Choroid plexus epithelial cell (primary cell): Measurements from ENCODE around the gene SLC1A2.

Source experiments
- DNase-seq: peaks from one replicate; pipeline ENCODE4 v3.0.0-alpha.2; 2010; ENCODE audit warnings: low read depth
- H3K4me3 ChIP-seq: 2 replicates; pipeline ENCODE4 v1.5.1; 2011; ENCODE audit warnings: low read depth, mild to moderate bottlenecking, control low read depth, low read length, moderate library complexity
- TF ChIP-seq, protein P1 (sequence below): conservative IDR thresholded peaks from 2 replicates; pipeline ENCODE4 v1.5.1; 2011; ENCODE audit warnings: low read depth, mild to moderate bottlenecking, control low read depth, inconsistent platforms, low read length, moderate library complexity

Gene SLC1A2

DNA sequence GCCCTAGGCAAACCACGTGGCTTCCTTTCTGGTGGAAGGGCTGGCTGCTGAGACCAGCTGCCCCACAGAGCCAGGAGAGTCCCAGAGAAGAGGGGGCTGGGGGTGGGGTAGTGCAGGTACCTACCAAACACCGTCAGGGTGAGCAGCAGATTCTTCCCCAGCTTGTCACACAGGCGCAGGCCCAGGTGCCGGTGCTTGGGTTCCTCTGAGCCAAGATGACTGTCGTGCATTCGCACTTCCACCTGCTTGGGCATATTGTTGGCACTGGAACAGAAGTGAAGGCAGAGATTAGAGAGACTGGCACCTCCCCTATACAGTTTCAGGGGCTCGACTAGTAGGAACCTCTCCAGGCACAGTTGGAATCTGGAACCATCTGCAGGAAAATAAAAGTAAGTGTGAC, 102.1 kb downstream of the SLC1A2 start:
- H3K4me3 ChIP-seq = no peak overlapping the region
- TF ChIP-seq, protein P1, sequence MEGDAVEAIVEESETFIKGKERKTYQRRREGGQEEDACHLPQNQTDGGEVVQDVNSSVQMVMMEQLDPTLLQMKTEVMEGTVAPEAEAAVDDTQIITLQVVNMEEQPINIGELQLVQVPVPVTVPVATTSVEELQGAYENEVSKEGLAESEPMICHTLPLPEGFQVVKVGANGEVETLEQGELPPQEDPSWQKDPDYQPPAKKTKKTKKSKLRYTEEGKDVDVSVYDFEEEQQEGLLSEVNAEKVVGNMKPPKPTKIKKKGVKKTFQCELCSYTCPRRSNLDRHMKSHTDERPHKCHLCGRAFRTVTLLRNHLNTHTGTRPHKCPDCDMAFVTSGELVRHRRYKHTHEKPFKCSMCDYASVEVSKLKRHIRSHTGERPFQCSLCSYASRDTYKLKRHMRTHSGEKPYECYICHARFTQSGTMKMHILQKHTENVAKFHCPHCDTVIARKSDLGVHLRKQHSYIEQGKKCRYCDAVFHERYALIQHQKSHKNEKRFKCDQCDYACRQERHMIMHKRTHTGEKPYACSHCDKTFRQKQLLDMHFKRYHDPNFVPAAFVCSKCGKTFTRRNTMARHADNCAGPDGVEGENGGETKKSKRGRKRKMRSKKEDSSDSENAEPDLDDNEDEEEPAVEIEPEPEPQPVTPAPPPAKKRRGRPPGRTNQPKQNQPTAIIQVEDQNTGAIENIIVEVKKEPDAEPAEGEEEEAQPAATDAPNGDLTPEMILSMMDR = no peak

DNA sequence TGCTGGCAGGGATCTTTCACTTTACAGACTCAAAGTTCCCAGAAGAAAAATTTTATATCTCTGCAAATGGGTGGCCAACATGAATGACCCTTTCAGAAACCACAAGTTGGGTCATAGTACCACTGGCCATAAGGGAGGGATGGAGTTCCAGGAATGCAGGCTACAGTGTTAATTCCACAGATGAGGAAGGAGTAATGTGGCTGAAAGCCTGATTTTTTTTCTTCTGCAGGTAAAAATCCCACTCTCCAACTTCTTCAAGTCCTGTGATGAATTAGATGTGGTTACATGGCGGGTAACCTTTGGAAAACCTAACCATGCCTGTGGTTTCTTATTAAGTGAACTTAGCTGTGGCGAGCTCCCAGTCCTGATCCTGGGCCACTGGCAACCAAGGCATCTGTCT, 103.2 kb downstream of the SLC1A2 start:
- H3K4me3 ChIP-seq = no peak overlapping the region
- TF ChIP-seq, protein P1 = no peak
- DNase-seq = peak; percentile 45

More for the DNA sequence above, 102.1 kb downstream of the SLC1A2 start:
- DNase-seq = no peak

DNA sequence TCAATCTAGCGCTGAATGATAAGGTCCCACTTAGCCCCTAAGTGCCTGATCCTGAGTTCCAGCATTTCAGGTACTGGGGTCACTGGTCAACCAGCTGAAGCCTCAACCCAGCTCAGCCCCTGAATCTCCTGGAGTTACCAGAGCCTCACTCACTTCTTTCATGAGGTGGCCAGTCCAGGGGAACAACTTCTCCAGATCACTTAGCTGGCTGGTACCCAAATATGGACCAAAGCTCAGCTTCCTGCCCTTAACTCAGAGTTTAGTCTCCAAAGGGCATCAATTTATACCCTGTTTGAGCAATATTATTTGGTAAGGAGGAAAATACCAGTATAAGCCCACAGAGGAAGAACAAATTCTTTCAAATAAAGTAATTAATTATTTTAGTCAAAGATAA, 105.6 kb downstream of the SLC1A2 start:
- no peak for DNase-seq
- TF ChIP-seq, protein P1 = no peak
- H3K4me3 ChIP-seq = no peak overlapping the region

DNA sequence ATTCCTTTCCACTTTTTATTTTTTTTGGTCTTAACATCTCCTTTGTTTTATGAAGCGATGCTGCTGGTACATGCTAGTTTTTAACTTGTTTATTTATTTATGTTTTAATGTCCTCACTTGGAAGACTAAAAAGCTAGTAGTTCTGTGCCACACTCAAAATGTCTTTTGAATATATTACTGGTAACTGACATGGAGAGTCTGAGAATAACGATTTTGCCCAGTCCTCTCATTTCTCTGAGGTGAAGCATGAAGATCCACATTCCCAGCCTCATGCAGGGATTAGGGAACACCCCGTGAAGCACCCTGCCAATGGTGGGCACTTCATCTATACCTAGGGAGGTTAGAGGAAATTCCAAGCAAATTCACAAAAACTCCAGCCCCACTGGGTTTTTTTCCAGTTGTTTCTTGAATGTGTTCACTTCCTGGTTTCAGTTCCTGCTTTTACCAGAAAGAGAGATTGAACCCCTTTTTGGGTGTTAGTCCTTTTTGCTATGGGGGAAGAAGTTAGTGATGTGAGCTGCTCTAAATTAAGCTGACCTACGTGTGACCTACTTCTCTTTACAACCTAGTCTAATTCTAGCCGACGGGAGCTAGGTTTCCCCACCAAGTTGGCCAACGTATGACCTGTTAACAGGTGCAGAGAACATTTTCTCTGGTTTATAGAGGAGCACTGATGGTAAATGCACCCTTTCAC, 106.1 kb downstream of the SLC1A2 start:
- H3K4me3 ChIP-seq = no peak overlapping the region
- TF ChIP-seq, protein P1 = no peak
- no peak for DNase-seq

DNA sequence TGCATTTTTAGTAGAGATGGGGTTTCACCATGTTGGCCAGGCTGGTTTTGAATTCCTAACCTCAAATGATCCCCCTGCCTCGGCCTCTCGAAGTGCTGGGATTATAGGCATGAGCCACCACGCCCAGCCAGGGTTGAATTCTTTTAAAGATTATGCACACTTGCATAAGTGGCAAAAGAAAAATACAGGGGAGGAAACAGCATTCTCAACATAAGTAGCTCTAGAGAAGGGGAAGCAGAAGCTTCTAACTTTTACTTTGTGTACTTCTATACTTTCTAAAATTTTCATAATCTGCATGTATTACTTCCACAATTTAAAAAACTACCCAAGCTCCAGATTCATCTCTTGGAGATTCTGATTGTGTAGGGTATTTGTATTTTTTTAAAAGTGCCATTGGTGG, 108.0 kb downstream of the SLC1A2 start:
- no peak overlapping the region for H3K4me3 ChIP-seq
- TF ChIP-seq, protein P1 = no peak
- no peak for DNase-seq

DNA sequence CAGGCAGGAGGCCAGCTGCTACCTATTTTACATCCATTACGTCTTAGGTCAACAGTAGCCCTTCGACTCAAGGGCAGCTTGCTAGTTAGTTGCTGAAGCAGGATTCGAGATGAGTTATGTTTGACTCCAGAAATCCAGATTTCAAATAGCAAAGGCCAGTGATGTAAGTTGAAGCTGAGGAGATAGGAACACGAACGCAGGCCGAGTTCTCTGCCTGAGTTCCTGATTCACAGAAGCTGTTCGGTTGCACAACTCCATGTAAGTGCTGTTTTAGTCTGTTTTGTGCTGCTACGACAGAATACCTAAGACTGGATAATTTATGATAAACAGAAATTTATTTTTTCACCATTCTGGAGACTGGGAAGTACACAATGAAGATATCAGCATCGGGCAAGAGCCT, 111.2 kb downstream of the SLC1A2 start:
- no peak overlapping the region for H3K4me3 ChIP-seq
- DNase-seq = no peak
- TF ChIP-seq, protein P1 = no peak

DNA sequence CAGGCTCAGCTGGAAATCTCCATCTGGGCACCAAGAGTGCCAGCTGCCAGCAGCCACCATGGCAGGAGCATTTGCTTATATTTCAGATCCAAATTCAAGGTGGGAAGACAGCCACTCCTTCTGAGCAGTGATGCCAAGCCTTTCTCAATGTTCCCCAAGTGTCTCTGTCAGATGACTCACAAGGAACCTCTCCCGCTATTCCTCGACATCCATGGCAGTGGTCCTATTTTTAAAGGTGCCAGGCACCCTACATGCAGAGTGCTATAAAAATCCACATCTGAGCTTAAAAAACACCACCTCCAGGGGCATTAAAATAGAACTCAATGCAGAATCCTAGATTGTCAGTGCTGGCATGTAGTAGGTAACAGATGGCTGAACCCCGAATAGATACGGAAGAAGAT, 112.1 kb downstream of the SLC1A2 start:
- TF ChIP-seq, protein P1 = no peak
- H3K4me3 ChIP-seq = no peak overlapping the region
- no peak for DNase-seq
